Right ventricle myocardium superior (tissue), 1 donor: ENCODE measurements around the gene TMCC1. TPM values are rescaled to one million over a fixed set of nuclear protein-coding genes. Genes with fewer than 3 reads are reported as not detected.
"Not testable (repeated sequence)": the region's sequence is repeated elsewhere in the genome, so short reads cannot be mapped to it uniquely, and the experiment has no call there.

Experiments
- ATAC-seq: fragments of 200-7000 bp; cut with Tn5 transposase; one replicate; pipeline ENCODE4 v1.9.1; 2020; ENCODE audit warnings: mild to moderate bottlenecking; ENCODE audit not compliant: poor library complexity
- DNase-seq: peaks from one replicate; pipeline ENCODE4 v3.0.0-alpha.2; 2020
- intact Hi-C: fragments of 100-400 bp; cut with DNase I; formaldehyde crosslinking; loops from one replicate; pipeline ENCODE4 v1.11.2; 2022
- total RNA-seq: library from RNA; stranded (reverse); fragmentation: NEBNext Ultra II Directional; extraction: Animal tissue kit (Norgen Biotek cat#: 25700); gene quantifications from one replicate; pipeline ENCODE4 v1.2.1, GENCODE V29; 2021
- donor health status: DM: no; HTN: yes; CAD: no; lungs with severe emphysema.

TMCC1 gene
- total RNA-seq, 1 donor from 2014 or later, result 26.2 TPM

DNA sequence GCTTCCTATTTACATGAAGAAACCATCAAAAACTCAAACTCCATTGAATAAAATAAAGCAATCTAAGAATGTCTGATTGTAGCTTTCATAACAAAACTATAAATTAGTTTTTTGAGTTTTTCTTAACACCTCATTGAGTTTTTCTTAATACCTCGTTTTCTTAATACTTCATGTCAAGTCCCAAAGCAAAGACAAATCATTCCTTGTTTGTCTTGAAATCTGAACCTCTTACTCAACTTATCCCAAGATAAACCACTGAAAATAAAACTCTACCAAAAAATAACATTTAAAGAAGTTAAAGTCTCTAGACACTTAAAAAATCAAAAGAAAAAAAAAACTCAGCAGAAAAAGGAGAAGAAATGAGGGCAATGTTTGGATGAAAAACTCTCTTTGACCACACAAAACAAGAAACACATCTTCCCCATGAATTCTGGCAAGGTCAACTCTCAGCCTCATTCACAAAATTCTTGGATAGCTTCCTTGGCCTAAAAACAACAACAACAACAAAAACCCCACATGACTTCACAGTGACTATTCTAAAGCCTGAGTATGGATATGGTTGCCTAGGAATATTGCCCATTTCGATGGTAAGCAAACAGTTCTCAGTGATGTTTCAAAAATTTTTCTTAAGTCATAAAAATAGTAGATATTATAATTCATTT lies 38.2 kb downstream of the TMCC1 start:
- DNase-seq (no peak), ATAC-seq (peak; percentile 84)
- intact Hi-C loops, result no loop called here

DNA sequence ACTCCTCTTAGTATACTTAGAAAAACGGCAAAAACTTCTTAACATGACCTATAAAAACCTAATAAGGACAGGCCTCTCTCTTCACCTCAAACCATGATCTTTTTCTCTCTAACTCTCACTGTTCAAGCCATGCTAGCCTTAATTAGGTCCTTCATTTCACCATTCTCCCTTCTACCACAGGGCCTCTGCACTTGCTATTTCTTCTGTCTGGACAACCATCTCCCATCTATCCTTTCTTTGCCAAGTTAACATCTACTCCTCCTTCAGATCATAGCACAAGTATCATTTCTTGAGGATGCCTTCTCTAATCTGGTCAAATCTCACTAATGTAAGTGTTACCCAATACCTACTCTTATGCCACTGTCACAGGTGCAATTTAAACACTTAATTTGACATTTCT lies 39.1 kb downstream of the TMCC1 start:
- ATAC-seq, result no peak
- intact Hi-C loops, result no loop called here
- no peak for DNase-seq

DNA sequence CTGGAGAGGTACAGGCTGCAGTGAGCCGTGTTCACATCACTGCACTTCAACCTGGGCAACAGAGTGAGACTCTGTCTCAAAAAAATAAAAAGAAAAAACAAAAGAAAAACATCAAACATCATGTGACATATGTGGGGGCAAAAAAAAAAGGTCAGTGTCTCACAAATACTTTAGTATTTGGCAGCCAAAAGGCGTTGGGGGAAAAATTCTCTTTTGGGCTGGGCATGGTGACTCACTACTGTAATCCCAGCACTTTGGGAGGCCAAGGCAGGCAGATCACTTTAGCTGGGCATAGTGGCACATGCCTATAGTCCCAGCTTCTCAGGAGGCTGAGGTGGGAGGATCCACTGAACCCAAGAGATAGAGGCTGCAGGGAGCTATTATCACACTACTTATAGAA lies 47.6 kb downstream of the TMCC1 start:
- no peak for ATAC-seq
- DNase-seq, result no peak
- intact Hi-C loops, result no loop called here

DNA sequence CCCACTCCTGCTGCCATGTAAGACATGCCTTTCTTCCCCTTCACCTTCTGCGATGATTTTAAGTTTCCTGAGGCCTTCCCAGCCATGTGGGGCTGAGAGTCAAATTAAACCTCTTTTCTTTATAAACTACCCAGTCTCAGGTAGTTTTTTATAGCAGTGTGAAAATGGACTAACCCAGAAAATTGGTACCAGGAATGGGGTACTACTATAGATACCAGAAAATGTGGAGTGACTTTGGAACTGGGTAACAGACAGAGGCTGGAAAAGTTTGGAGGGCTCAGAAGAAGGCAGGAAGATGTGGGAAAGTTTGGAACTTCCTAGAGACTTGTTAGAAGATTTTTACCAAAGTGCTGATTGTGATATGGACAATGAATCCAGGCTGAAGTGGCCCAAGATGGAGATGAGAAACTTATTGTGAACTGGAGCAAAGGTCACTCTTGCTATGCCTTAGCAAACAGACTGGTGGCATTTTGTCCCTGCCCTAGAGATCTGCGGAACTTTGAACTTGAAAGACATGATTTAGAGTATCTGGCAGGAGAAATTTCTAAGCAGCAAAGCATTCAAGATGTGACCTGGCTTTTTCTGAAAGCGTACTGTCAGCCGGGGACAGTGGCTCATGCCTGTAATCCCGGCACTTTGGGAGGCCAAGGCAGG lies 52.7 kb downstream of the TMCC1 start:
- DNase-seq (no peak), ATAC-seq (no peak)
- intact Hi-C loops, result no loop called here

DNA sequence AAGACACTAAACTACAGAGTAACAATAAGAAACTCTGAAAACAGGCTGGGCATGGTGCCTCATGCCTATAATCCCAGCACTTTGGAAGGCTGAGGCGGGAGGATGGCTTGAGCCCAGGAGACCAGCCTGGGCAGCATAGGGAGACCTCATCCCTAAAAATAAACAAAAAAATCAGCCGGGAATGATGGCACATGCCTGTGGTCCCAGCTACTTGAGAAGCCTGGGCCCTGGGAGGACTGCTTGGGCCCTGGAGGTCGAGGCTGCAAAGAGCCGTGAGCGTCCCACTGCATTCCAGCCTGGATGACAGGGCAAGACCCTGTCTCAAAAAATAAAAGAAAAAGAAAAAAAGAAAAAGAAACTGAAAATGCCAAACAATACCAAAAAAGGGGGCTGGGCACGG lies 55.4 kb downstream of the TMCC1 start:
- ATAC-seq (no peak), DNase-seq (no peak)
- intact Hi-C loops, result no loop called here

DNA sequence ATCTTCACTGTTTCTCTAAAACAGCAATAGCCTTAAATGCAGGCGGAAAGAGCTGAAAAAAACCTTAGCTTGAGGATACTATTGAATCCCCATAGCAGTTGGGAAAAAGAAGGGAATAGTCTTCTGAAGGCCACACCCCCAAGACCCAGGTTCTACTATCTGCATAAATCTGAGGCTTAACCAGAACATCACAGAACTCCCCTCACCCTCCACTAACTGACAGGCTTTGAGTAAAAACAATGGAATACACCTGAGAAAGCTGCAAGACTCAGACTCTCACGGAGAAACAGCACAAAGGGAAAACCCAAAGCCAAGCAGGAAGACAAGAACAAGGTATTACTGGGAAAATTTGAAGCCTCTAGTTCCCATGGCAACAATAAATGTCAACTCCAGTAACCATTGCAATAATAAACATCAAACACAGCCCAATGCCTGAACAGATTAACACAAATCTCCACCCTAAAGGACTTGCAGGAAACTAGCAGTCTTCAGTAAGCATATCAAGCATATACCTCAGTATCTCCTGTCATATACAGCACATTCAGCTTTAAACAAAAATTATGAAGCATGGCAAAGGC lies 56.4 kb downstream of the TMCC1 start:
- DNase-seq, result no peak
- no peak for ATAC-seq
- intact Hi-C loops, result no loop called here

DNA sequence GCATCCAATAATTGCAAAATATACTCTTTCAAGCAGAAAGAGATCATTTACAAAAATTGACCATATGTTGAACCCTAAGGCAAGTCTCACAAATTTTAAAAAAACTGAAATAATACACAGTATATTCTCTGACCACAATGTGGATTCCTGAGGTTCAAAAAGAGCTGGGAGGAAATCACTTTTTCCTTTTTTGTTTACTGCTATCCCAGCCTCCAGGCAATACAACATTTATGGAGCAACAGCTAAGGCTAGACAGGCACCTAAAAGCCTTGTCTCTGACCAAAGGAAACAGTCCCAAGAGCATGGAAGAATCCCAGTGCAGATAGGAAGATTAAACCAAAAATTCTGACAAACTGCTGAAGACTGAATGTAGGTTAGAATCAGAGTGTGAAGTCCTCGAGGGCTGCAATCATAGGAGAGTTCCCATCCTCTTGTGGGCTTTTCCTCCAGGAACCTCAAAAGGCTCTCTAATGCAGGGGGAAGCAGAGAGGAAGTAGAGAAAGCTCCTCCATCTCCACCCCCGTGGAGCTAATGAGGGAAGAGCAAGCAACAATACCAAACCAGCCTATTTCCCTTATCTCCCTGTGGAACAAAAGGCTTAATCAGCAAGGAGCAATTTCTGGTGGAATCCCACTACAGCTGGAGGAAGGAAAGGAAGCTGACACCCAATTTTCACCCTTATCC lies 57.0 kb downstream of the TMCC1 start:
- intact Hi-C loops, result no loop called here
- no peak for ATAC-seq
- no peak for DNase-seq

DNA sequence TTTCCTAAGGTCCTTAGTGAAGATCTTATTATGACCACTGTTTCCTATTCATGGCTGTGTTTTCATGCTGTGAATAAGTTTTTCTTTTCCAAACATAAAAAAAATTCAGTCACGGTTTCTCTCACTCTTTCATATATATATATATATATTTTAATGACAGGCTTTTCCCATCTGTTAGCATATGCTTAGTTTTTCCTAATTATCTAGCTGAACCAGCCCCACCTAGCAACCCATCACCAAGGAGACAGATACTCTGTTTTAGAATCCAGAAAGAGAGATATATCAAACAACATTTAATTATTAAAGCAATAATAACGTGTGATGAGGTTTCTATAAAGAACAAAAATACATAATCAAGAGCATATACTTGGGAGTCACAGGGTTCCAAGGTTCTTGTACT lies 58.3 kb downstream of the TMCC1 start:
- intact Hi-C loops, result no loop called here
- no peak for ATAC-seq

DNA sequence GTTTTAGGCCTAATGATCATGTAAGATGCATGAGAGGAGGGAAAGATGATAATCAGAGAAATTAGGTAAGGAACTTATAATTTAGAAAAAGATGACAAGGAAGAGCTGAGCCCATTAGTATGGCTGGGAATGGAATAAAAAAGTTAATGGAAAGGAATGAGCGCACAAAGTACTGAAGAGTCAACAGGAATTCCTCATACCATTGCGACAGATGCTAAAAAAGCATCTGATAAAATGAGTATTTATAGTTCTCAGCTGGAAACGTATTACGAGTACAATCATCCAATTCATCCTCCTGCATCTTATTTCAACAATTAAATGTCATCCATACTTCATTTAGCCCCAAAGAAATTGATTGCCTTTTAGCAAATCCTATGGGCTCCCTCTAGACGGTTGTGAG lies 58.9 kb downstream of the TMCC1 start:
- DNase-seq (no peak), ATAC-seq (no peak)
- intact Hi-C loops, result loop anchor here (5.0 kb wide), 1 partner anchor 98 kb away; no protein-coding TSS in a partner anchor

More for the DNA sequence above, 58.3 kb downstream of the TMCC1 start:
- DNase-seq, result no peak

DNA sequence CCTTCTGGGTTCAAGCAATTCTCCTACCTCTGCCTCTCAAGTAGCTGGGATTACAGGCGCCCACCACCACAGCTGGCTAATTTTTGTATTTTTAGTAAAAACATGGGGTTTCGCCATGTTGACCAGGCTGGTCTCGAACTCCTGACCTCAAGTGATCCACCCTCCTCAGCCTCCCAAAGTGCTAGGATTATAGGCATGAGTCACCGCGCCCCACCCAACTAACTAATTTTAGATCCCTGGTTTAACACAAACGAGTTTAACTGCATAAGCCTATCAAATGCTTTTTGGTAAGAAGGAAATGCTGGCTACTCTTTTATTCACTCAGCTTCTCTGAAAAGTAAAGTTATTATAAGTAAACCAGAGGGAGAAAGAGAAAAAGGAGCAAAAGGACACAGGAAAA lies 61.6 kb downstream of the TMCC1 start:
- ATAC-seq, DNase-seq: not testable (repeated sequence)
- intact Hi-C loops, result loop anchor here (5.0 kb wide), 1 partner anchor 100 kb away; no protein-coding TSS in a partner anchor

DNA sequence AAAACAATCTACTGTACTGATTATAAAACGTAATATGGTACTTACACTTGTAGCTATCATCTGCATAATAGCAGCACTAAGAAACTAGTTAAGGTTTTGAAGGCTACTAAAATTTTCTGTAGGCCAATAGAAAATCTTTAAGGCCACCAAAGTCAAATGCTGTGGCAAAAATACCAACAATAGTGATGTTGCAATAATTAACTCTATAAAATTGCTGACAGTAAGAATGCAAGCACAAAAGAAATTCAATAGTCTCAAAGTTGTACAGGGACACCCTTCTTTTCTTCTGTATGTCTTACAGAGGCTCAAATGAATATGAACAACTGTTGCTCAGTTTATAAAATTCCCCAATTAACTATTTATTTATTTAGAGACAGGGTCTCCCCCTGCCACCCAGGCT lies 62.0 kb downstream of the TMCC1 start:
- DNase-seq (no peak), ATAC-seq (no peak)
- intact Hi-C loops, result loop anchor here (5.0 kb wide), 1 partner anchor 101 kb away; no protein-coding TSS in a partner anchor

DNA sequence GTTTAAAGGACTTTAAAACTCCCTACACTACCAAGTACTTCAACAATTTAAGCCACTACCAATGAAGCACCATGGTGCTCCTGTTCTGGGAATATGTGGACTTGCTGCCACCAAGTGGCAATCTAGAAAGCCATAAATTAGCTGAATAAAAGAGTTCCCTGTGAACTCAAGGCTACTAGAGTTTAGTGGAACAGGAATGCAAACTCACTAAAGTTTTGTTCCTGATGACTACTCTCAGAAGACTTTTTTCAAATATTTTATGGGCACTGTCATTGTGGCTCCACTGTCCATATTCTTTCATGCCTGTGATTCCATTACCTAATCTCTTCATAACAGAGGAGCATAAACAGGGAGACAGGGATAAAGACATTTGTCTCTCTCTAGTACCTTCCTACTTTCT lies 63.9 kb downstream of the TMCC1 start:
- ATAC-seq, result peak; percentile 93
- intact Hi-C loops, result loop anchor here (5.0 to 10.0 kb wide), 3 partner anchors 103 to 445 kb away; no protein-coding TSS in a partner anchor
- DNase-seq, result no peak

DNA sequence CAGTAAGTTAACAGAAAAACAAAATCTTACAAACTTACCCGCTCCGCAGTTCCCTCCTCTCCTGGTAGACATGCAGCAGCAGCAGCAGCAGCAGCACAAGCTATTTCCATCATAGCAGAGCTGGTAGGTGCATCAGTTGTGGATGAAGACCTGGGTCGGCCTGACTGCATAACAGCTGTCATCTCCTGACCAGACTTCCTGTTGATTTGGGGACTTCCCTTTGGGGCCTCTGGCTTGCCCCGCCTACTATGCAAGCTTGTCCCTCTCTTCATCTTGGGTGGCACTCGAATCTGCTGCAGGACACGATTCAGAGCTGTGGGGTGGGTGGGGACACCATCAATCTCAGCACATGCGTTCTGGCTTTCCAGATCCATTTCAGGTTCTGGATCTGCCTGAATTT lies 65.7 kb downstream of the TMCC1 start:
- peak; percentile 34 for ATAC-seq
- DNase-seq, result no peak

DNA sequence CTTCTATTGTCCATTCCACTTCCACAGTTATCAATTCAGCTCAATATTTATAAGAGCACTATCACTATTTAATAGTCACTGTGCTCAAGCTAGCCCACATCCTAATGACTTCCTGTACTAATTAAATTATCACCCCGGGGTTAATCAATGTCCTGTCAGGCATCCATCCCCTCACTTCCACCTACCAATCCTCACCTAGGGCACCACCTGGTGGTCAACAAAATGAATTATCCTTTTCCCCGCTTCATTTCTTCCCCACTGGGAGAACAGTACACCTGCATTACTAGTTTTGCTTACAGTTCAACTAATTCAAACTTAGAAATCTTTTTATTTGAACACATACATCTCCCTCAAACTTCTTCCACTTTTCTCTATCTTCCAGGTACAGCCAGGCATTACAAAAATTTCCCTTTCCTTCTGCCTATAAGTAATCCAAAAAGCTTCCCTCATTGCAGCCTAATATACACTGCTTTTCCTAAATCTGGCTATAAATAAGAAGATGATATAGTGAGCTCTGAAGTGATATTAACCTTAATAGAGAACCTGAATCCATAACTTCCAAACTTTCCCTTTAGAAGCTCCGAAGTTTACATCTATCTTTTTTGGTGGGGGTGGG lies 68.5 kb downstream of the TMCC1 start:
- ATAC-seq (peak; percentile 47), DNase-seq (no peak)
- intact Hi-C loops, result loop anchor here (2.0 to 10.0 kb wide), 3 partner anchors 174 to 440 kb away; no protein-coding TSS in a partner anchor

More for the DNA sequence above, 65.7 kb downstream of the TMCC1 start:
- intact Hi-C loops, result loop anchor here (5.0 to 10.0 kb wide), 2 partner anchors 335 to 443 kb away; no protein-coding TSS in a partner anchor

DNA sequence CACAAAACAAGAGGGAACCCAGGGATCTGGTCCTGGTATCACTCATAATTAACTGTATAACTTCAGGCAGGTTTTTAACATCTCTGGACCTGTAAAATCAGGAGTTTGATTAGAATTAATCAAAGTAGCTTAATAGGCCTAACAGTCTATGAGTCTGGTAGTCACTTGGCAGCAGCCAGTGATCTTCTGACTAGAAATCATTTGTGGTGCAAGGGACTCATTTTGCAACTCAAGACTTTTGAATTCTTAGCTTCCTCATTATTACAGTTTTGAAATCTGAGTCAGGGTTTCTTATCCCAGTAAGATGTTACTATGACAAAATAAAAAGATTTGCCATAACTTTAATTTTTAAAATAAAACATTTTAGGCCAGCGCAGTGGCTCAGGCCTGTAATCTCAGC lies 70.8 kb downstream of the TMCC1 start:
- intact Hi-C loops, result loop anchor here (10.0 kb wide), 1 partner anchor 438 kb away; no protein-coding TSS in a partner anchor
- DNase-seq (no peak), ATAC-seq (peak; percentile 36)

DNA sequence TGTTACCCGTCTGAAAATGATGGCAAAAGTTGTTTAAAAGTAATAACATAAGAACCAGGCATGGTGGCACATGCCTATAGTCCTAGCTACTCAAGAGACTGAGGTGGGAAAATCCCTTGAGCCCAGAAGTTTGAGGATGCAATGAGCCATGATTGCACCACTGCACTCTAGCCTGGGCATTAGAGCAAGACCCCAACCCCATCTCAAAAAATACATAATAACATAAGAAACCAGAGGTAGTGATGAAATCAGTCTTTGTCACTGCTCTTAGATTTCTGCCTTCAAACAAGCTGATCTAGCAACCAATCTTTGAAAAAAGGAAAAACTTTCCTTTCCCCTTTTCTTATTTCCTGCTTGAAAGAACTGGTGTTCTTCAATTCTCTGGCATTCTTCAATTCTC lies 71.3 kb downstream of the TMCC1 start:
- ATAC-seq (no peak), DNase-seq (no peak)
- intact Hi-C loops, result loop anchor here (10.0 kb wide), 1 partner anchor 437 kb away; no protein-coding TSS in a partner anchor

DNA sequence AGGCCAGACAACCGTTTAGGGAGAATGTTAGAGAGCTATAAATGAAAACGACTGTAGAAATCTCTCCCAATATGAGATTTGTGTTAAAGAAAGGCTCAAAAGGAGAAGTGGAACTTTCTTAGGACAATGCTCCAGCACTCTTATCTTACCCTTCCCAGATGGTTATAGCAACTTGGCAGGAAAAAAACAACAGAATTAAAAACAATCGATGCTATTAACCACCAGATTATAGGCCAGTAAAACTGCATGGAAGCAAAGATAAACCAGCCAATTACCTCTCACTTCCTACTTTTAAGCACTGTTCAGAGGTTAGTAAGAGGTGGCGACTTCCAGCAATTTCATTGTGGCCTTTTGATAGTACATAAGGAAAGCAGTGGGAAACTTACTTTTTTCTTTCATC lies 72.9 kb downstream of the TMCC1 start:
- ATAC-seq (peak; percentile 18), DNase-seq (no peak)
- intact Hi-C loops, result loop anchor here (10.0 kb wide), 1 partner anchor 436 kb away; no protein-coding TSS in a partner anchor

DNA sequence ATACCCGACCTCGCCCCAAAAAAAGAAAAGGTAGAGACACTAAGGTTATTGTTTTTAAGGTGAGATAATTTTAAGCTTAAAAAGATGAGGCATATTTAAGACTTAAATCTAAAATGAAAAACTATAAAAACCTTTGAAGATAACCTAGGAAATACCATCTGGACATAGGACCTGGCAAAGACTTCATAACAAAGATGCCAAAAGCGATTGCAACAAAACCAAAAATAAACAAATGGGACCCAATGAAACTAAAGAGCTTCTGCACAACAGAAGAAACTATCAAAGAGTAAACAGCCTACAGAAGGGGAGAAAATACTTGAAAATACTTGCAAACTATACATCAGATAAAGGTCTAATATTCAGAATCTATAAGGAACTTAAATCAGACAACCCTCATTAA lies 80.9 kb downstream of the TMCC1 start:
- no peak for DNase-seq
- no peak for ATAC-seq
- intact Hi-C loops, result no loop called here

DNA sequence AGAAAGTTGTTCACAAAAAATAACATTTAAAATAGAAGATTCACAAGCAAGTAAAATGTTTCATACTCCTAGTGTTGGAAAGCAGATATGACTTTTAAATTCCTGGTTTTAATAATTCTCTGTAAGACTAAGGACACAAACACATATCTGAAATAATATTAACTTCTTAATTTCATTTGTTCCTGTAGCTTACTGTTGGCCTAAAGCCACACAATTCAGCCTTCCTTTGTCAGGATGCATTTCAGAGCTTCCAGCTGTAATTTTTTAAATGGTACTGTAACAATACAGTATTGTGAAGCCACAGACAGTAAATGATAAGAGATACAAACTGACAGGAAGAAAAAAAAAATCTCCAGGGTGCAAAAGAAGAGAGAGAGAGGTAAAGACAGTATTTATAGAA lies 84.2 kb downstream of the TMCC1 start:
- DNase-seq (no peak), ATAC-seq (no peak)
- intact Hi-C loops, result no loop called here
